22Rv1 (cell line): ENCODE data around the gene PTPN23.

Experiments used
- H3K27ac ChIP-seq: fragments of 450-650 bp; 2 replicates; pipeline ENCODE4 v1.5.1; 2017
- ZFX ChIP-seq: fragments of 450-650 bp; IDR thresholded peaks from 2 replicates; pipeline ENCODE4 v1.6.1; 2017; ENCODE audit warnings: antibody characterized with exemption, borderline replicate concordance
- TF ChIP-seq, protein P1 (sequence below): fragments of 450-650 bp; IDR thresholded peaks from 2 replicates; pipeline ENCODE4 v1.5.1; 2017; ENCODE audit warnings: mild to moderate bottlenecking

PTPN23 gene

DNA sequence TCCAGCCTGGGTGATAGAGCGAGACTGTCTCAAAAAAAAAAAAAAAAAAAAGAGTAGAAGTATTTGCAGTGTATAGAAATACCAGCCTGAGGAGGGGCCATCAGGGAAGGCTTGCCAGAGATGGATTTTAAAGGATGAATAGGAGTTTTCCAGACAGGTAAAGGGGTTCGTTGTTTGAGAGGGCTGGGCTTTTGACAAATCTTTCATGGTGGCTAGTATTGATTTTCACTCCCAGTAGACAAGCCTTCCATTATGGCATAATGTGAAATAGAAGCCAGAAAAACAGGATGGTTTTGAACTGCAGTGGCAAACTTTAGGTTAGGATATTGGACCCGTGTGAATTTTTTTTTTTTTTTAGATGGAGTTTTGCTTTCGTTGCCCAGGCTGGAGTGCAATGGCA lies 3.6 kb downstream of the PTPN23 start:
- H3K27ac ChIP-seq, result no peak overlapping the region
- TF ChIP-seq ZFX, result no peak
- TF ChIP-seq, protein P1, sequence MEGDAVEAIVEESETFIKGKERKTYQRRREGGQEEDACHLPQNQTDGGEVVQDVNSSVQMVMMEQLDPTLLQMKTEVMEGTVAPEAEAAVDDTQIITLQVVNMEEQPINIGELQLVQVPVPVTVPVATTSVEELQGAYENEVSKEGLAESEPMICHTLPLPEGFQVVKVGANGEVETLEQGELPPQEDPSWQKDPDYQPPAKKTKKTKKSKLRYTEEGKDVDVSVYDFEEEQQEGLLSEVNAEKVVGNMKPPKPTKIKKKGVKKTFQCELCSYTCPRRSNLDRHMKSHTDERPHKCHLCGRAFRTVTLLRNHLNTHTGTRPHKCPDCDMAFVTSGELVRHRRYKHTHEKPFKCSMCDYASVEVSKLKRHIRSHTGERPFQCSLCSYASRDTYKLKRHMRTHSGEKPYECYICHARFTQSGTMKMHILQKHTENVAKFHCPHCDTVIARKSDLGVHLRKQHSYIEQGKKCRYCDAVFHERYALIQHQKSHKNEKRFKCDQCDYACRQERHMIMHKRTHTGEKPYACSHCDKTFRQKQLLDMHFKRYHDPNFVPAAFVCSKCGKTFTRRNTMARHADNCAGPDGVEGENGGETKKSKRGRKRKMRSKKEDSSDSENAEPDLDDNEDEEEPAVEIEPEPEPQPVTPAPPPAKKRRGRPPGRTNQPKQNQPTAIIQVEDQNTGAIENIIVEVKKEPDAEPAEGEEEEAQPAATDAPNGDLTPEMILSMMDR, result no peak

DNA sequence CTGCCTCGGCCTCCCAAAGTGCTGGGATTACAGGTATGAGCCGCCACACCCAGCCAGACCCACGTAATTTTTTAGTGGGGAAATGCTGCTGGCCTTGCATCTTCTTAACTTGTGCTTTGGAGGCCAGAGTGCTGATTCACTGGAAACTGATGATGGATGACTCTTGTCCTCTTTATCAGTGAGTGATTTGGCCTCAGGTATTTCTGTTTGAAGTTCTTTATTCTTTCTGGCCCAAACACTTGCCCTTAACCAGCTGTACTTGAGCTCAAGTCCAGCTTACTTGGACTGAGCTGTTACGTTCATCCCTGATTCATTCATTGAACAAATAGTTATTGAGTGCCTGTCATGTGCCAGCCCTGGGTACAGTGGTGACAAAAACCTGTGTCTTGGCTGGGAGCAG lies 4.2 kb downstream of the PTPN23 start:
- no peak overlapping the region for H3K27ac ChIP-seq
- TF ChIP-seq ZFX, result no peak
- TF ChIP-seq, protein P1, result no peak

DNA sequence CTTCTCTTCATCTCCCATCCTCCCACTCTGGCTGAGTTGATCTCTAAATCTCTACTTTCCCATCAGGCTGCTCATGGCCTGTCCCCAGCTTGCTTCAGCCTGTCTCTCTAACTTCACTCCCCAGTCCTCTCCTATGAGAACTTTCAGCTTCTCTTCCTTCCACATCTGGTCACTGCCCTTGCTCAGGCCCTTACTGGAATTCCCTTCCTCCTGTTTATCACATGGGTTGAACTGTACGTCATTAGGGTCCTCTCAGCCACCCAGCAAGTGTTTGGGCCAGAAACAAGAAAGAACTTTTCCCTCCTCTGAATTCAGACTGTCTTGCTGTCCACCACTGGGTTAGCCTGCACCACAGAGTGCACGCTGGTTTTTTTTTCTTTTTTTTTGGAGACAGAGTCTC lies 5.0 kb downstream of the PTPN23 start:
- TF ChIP-seq, protein P1, result no peak
- TF ChIP-seq ZFX, result no peak
- no peak overlapping the region for H3K27ac ChIP-seq

DNA sequence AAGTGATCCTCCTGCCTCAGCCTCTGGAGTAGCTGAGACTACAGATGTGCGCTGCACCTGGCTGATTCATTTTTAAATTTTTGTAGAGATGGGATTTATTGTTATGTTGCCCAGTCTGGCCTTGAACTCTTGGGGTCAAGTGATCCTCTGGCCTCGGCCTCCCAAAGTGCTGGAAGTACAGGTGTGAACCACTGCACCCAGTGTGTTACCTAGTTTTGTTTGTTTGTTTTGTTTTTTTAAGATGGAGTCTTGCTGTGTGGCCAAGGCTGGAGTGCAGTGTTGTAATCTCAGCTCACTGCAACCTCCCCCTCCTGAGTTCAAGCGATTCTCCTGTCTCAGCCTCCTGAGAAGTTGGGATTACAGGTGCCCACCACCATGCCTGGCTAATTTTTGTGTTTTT lies 12.1 kb downstream of the PTPN23 start:
- no peak overlapping the region for H3K27ac ChIP-seq
- no peak for TF ChIP-seq ZFX
- TF ChIP-seq, protein P1, result no peak

DNA sequence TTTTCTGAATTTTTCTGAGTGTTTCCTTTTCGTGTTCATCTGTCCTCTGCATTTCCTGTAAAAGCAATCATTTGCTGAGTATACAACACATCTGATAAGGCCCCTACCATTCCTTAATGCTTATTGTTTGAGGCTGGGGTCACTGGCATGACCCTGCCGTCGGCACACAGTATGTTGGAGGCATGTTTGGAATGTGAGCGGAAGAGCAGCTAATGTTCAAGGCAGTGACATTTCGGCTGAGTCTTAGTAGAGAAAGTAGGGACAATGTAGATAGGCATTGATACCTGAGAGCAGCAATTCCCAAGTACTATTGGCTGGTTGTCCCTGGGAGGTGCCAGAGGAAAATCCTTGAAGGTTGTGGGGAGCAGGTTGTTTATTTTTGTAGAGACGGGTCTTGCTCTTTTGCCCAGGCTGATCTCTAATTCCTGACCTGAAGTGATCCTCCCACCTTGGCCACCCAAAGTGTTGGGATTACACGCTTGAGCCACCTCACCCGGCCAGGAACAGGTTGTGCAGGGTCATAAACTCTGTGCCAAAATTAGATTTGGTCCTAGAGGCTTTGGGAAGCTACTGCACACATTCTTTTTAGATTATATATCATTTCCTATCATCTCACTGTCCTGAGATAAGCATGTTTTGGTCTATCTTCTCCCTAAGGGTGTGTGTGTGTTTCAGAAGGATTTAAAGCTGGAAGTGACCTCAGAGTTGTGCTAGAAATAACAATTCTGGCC lies 13.5 kb downstream of the PTPN23 start:
- H3K27ac ChIP-seq, result peak overlapping the region; percentile 44
- TF ChIP-seq ZFX, result no peak
- TF ChIP-seq, protein P1, result peak; percentile 20

DNA sequence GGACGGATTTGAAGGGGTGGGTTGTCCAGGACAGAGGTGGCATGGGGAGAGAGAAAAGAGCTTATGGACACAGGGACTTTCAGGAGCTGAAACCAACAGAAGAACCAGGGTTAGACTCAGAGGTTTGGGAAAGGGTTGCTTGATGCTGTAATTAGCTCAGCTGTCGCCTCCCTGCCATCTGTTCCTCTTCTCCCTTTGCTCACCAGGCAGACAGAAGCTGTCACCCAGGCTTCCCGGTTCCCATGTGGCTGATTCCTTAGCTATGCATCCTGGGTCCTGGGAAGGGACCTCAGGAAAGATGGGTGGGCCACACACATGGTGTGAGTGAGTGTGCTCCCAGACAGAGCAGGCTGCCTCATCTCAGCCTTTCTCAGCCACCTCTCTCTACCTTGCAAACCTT lies 14.1 kb downstream of the PTPN23 start:
- TF ChIP-seq, protein P1, result no peak
- TF ChIP-seq ZFX, result no peak
- H3K27ac ChIP-seq, result peak overlapping the region; percentile 44

DNA sequence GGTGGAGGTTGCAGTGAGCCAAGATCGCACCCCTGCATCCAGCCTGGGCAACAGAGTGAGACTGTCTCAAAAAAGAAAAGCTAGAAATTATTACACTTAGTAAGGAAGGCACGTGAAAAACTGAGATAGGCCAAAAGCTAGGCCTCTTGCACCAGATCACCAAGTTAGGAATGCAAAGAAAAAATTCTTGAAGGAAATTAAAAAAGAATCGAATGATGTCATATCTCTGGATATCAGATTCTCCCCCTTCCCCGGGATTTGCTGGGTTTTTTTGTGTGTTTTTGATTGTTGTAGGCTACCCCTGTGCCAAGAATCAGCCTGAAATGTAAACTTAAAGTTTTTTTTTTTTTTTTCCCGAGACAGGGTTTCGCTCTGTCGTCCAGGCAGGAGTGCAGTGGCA lies 17.4 kb downstream of the PTPN23 start:
- no peak for TF ChIP-seq ZFX
- TF ChIP-seq, protein P1, result no peak
- no peak overlapping the region for H3K27ac ChIP-seq
